Thoracic aorta (tissue), 2 donors: ENCODE data around the gene FAM124B. TPM values are rescaled to one million over a fixed set of nuclear protein-coding genes. Genes with fewer than 3 reads are reported as not detected.
A peak's percentile ranks its signal among the peaks of the same experiment; 100 is the strongest.

Experiments
- ATAC-seq: fragments of 150-250 bp; one replicate; pipeline ENCODE4 v1.8.0; 2017; ENCODE audit warnings: low read depth; ENCODE audit not compliant: insufficient number of reproducible peaks, low FRiP score
- DNase-seq: peaks from one replicate; pipeline ENCODE4 v3.0.0-alpha.2; 2020; ENCODE audit warnings: low spot score
- H3K27ac ChIP-seq, 2 donors: fragments of 200-600 bp; sonication (generic); 1 replicate in 1 of 2; 2 replicates in 1 of 2; pipeline ENCODE4 v1.5.1; 2016; ENCODE audit warnings: mild to moderate bottlenecking in 2 of 2, moderate library complexity in 2 of 2
- H3K27me3 ChIP-seq: fragments of 200-600 bp; sonication (generic); replicated peaks from 2 replicates; pipeline ENCODE4 v1.6.0; 2016; ENCODE audit warnings: mild to moderate bottlenecking; ENCODE audit not compliant: insufficient read depth
- H3K36me3 ChIP-seq: fragments of 200-600 bp; sonication (generic); one replicate; pipeline ENCODE4 v1.5.1; 2016
- H3K4me1 ChIP-seq, 2 donors: fragments of 200-600 bp; sonication (generic); 1 replicate in 1 of 2; 2 replicates in 1 of 2; pipeline versions ENCODE4 v1.5.1 to v1.6.0; 2016; ENCODE audit warnings: low read depth in 2 of 2, mild to moderate bottlenecking in 1 of 2; ENCODE audit not compliant: control insufficient read depth in 1 of 2
- H3K4me3 ChIP-seq: fragments of 200-600 bp; sonication (generic); 2 replicates; pipeline ENCODE4 v1.5.1; 2016; ENCODE audit warnings: mild to moderate bottlenecking
- H3K9me3 ChIP-seq: fragments of 200-600 bp; sonication (generic); 2 replicates; pipeline ENCODE4 v1.5.1; 2016
- total RNA-seq, 2 donors: library from RNA; depleted of rRNA; stranded (reverse); fragments of >200 nt; gene quantifications; one replicate each; pipeline versions ENCODE4 v1.1.0 to v1.2.3, GENCODE V29; 2016
- TF ChIP-seq, protein P1 (sequence below): fragments of 200-600 bp; sonication (generic); IDR thresholded peaks from one replicate; pipeline ENCODE4 v1.5.1; 2019; ENCODE audit warnings: antibody characterized with exemption

Gene FAM124B, protein sequence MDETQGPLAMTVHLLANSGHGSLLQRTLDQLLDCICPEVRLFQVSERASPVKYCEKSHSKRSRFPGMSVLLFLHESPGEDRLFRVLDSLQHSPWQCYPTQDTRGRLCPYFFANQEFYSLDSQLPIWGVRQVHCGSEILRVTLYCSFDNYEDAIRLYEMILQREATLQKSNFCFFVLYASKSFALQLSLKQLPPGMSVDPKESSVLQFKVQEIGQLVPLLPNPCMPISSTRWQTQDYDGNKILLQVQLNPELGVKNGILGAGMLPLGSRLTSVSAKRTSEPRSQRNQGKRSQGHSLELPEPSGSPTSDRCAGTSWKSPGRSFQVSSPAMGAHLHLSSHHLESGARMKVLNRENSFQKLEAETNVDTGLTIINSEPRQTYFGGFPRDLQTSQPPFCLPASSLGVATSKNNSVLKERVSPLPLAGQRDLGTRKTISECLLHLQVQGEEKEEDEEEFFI
- 1 to 10 TPM; 1.1 to 4.0 TPM for total RNA-seq

DNA sequence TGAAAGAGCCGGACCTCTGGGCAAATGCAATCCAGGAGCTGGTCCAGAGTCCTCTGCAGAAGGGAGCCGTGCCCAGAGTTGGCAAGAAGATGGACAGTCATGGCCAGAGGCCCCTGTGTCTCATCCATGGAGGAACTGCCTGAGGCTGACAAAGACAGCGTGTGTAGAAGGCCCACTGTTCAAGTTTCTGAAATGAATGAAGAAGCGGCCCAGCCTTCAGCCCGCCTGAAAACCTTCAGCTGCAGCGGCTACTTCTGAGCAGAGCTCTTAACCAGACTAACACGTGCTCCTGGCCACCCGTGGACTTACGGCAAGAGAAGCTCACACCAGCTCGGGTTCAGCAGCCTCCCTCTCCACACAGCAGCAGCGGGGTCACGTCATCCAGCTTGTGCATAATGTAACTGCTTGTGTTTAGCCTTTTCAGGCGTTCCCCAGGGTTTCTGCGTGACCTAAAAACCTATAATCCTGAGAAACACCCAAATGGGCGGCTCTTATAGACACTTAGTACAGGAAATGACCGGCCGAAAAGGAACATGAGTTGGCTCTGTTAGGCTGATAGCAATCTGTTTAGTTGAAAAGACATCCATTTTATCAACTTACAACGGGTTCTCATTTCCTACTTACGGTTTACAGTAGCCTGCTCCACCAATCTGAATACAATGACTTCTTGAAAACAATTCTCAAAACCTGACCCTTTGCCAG is at the start of gene FAM124B:
Gene FAM124B, minus strand, starts transcription at position 467 of the 702 bp plus-strand sequence. Its CDS starts 339 bp downstream, at position 128.
- no peaks in the 10 kb centered on the region for H3K4me1 ChIP-seq
- ATAC-seq (no peak), DNase-seq (peak; percentile 13)
- TF ChIP-seq, protein P1, sequence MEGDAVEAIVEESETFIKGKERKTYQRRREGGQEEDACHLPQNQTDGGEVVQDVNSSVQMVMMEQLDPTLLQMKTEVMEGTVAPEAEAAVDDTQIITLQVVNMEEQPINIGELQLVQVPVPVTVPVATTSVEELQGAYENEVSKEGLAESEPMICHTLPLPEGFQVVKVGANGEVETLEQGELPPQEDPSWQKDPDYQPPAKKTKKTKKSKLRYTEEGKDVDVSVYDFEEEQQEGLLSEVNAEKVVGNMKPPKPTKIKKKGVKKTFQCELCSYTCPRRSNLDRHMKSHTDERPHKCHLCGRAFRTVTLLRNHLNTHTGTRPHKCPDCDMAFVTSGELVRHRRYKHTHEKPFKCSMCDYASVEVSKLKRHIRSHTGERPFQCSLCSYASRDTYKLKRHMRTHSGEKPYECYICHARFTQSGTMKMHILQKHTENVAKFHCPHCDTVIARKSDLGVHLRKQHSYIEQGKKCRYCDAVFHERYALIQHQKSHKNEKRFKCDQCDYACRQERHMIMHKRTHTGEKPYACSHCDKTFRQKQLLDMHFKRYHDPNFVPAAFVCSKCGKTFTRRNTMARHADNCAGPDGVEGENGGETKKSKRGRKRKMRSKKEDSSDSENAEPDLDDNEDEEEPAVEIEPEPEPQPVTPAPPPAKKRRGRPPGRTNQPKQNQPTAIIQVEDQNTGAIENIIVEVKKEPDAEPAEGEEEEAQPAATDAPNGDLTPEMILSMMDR, result no peak
- no peaks in the 10 kb centered on the region for H3K36me3 ChIP-seq
- no peak within 1 kb of the TSS for H3K27ac ChIP-seq
- no peaks in the 10 kb centered on the region for H3K27me3 ChIP-seq
- no peaks in the 10 kb centered on the region for H3K9me3 ChIP-seq
- peak within 1 kb of the TSS; percentile 57 for H3K4me3 ChIP-seq

DNA sequence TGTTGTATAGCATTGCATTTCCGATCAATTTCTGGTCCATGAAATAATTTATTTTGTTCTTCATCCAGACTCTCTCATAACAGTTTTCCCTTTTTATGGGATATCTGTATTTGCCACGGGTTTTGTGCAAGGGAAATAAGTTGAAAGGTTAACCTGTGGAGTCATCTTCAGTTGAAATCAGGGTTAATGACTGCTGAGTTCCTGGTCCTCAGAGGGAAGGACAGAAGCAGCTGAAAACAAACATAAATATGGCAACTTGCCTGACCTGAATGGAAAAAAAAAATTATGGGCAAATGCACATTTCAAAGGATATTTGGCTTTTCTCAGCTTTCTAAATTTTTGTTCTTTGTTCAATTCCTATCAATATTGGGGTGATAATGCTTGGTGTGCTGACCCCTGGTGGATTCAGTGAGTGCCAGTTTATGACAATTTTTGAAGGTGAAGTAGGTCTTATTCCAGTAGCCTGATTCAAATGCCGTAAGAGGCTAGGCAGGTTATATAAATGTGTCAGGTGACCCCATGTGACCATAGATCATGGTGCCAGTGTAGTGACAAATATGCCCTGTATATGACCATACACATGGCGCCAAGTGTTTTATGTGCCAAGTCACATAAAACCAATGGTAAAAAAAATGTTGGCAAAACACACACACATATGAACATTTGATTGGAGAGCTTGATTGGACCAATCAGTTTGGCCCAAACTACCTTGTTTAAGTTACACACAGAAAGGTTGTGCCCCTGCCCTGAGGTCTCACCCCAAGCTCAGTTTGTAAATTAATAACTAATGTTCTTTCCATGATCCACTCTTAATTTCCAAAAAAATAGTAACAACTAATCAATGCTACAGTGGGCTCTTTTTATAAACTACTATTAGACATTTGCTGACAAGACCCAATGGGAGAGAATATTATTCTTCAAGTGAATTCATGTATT is 47.6 kb upstream of the FAM124B start:
- Histone ChIP-seq H3K27ac (no peak overlapping the region), H3K4me3 (no peak overlapping the region), H3K9me3 (no peaks in the 10 kb centered on the region), H3K27me3 (no peaks in the 10 kb centered on the region), H3K36me3 (no peaks in the 10 kb centered on the region), H3K4me1 (no peaks in the 10 kb centered on the region)
- TF ChIP-seq, protein P1, result peak; percentile 26
- DNase-seq, result no peak
- no peak for ATAC-seq

DNA sequence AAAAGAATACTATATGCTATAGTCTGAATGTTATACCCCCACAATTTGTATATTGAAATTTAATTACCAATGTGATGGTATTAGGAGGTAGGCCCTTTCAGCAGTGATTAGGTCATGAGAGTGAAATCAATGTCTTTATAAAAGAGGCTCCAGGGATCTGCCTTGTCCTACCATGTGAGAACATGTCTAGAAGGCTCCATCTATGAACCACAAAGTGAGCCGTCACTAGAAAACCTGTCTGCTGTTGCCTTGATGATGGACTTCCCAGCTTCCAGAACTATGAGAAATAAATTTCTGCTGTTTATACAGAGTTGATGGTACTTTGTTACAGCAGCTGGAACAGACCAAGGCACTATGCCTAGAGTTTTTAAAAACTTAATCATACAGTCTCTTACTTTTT is 46.3 kb upstream of the FAM124B start:
- DNase-seq (no peak), ATAC-seq (no peak)
- Histone ChIP-seq H3K4me3 (no peak overlapping the region), H3K4me1 (no peaks in the 10 kb centered on the region), H3K27me3 (no peaks in the 10 kb centered on the region), H3K27ac (no peak overlapping the region), H3K9me3 (no peaks in the 10 kb centered on the region), H3K36me3 (no peaks in the 10 kb centered on the region)
- TF ChIP-seq, protein P1, result no peak

DNA sequence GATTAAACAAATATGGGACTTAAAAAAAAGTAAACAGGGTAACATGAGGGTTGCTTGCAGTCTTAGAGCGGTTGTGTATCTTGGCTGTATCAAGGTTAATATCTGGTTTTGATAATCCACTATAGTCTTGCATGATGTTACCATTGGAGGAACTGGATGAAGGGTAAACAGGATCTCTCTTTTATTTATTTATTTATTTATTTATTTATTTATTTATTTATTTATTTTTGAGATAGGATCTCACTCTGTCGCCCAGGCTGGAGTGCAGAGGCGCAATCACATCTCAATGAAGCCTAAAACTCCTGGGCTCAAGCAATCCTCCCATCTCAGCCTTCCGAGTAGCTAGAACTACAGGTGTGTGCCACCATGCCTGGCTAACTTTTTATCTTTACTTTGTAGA is 42.9 kb upstream of the FAM124B start:
- H3K27me3 ChIP-seq, result no peaks in the 10 kb centered on the region
- H3K4me1 ChIP-seq, result peaks cover 0 to 4% of the 10 kb centered on the region in 2 donors
- ATAC-seq, result no peak
- no peaks in the 10 kb centered on the region for H3K9me3 ChIP-seq
- TF ChIP-seq, protein P1, result no peak
- H3K36me3 ChIP-seq, result no peaks in the 10 kb centered on the region
- H3K4me3 ChIP-seq, result no peak overlapping the region
- H3K27ac ChIP-seq, result no peak overlapping the region
- DNase-seq, result no peak
